ENCODE measurements around the gene PGBD5.

The PGBD5 gene

GRCh38 chr1:230332575-230333066 lies 93.5 kb downstream of the PGBD5 start:
- POLR2A ChIA-PET (ENCODE audit: low non-redundant PET) = no interaction called here

GRCh38 chr1:230332061-230332460 lies 94.1 kb downstream of the PGBD5 start:
- TF ChIP-seq CTCF (conservative IDR thresholded peaks at IDR 0.05; ENCODE audit: low read depth) = no peak
- CTCF ChIA-PET = no interaction called here
- no peak overlapping the region for H3K27ac ChIP-seq
- no peak for DNase-seq (ENCODE audit: low spot score)
- POLR2A ChIA-PET (ENCODE audit: low non-redundant PET) = no interaction called here

More at GRCh38 chr1:230332575-230333066, 93.5 kb downstream of the PGBD5 start:
- no peak for TF ChIP-seq CTCF (conservative IDR thresholded peaks at IDR 0.05; ENCODE audit: low read depth)
- CTCF ChIA-PET = no interaction called here
- no peak overlapping the region for H3K27ac ChIP-seq
- DNase-seq (ENCODE audit: low spot score) = no peak

- no peak for TF ChIP-seq CTCF (conservative IDR thresholded peaks at IDR 0.05; ENCODE audit: low read depth)
- H3K27ac ChIP-seq = no peak overlapping the region
- POLR2A ChIA-PET (ENCODE audit: low non-redundant PET) = no interaction called here
- no peak for DNase-seq (ENCODE audit: low spot score)
- CTCF ChIA-PET = no interaction called here
Measured at GRCh38 chr1:230330157-230330556, 96.0 kb downstream of the PGBD5 start.

- H3K27ac ChIP-seq = no peak overlapping the region
- DNase-seq (ENCODE audit: low spot score) = peak; percentile 73
- ChIA-PET CTCF (no interaction called here), POLR2A (ENCODE audit: low non-redundant PET) (no interaction called here)
- TF ChIP-seq CTCF (conservative IDR thresholded peaks at IDR 0.05; ENCODE audit: low read depth) = no peak
Measured at GRCh38 chr1:230328342-230329015, 97.7 kb downstream of the PGBD5 start.

- ChIA-PET POLR2A (ENCODE audit: low non-redundant PET) (no interaction called here), CTCF (interaction anchor here (1.1 kb wide), 1 partner anchor 18 kb away, joined by 3 read pairs; no protein-coding TSS in a partner anchor)
- H3K27ac ChIP-seq = no peak overlapping the region
- DNase-seq (ENCODE audit: low spot score) = peak; percentile 65
- TF ChIP-seq CTCF (conservative IDR thresholded peaks at IDR 0.05; ENCODE audit: low read depth) = no peak
Measured at GRCh38 chr1:230327892-230328284, 98.2 kb downstream of the PGBD5 start.

- no peak for TF ChIP-seq CTCF (conservative IDR thresholded peaks at IDR 0.05; ENCODE audit: low read depth)
- ChIA-PET POLR2A (ENCODE audit: low non-redundant PET) (no interaction called here), CTCF (interaction anchor here (0.6 to 1.1 kb wide), 2 partner anchors 17 to 162 kb away, joined by 3 to 8 read pairs; no protein-coding TSS in a partner anchor)
- no peak overlapping the region for H3K27ac ChIP-seq
- no peak for DNase-seq (ENCODE audit: low spot score)
Measured at GRCh38 chr1:230326971-230327891, 98.9 kb downstream of the PGBD5 start.
